Forelimb muscle (tissue), 1 donor: ENCODE data around the gene ACO1. TPM values are rescaled to one million over a fixed set of nuclear protein-coding genes. Genes with fewer than 3 reads are reported as not detected.

Source experiments
- DNase-seq: peaks from one replicate; pipeline ENCODE4 v3.0.0-alpha.2; 2013; ENCODE audit warnings: low read depth
- polyA plus RNA-seq: library from polyadenylated mRNA; unstranded; fragments of 120-200 nt; gene quantifications from one replicate; pipeline ENCODE4 v1.2.1, GENCODE V29; 2013; ENCODE audit not compliant: insufficient read length

ACO1 gene
- polyA plus RNA-seq, 1 donor: 22.9 TPM

GRCh38 chr9:32382565-32383320 is 1.7 kb upstream of the ACO1 start:
- DNase-seq: no peak

GRCh38 chr9:32384002-32384363 is 460 bp upstream of the ACO1 start:
- DNase-seq: no peak

- no peak for DNase-seq
These were observed 875 bp downstream of the ACO1 start for GRCh38 chr9:32385152-32385884.

- no peak for DNase-seq
These were observed 1.4 kb downstream of the ACO1 start for GRCh38 chr9:32385885-32386283.

GRCh38 chr9:32387256-32387655 is 2.8 kb downstream of the ACO1 start:
- DNase-seq: no peak

- no peak for DNase-seq
These were observed 4.9 kb downstream of the ACO1 start for GRCh38 chr9:32389365-32389764.

GRCh38 chr9:32393911-32394310 is 9.5 kb downstream of the ACO1 start:
- DNase-seq: no peak

- no peak for DNase-seq
These were observed 10.1 kb downstream of the ACO1 start for GRCh38 chr9:32394381-32395049.

GRCh38 chr9:32395510-32396216 is 11.2 kb downstream of the ACO1 start:
- DNase-seq: no peak

GRCh38 chr9:32398207-32398606 is 13.8 kb downstream of the ACO1 start:
- no peak for DNase-seq

- no peak for DNase-seq
These were observed 14.8 kb downstream of the ACO1 start for GRCh38 chr9:32399110-32399815.

GRCh38 chr9:32401488-32401887 is 17.0 kb downstream of the ACO1 start:
- no peak for DNase-seq

- DNase-seq: no peak
These were observed 19.3 kb downstream of the ACO1 start for GRCh38 chr9:32403567-32404260.

- DNase-seq: no peak
These were observed 20.0 kb downstream of the ACO1 start for GRCh38 chr9:32404402-32404801.

GRCh38 chr9:32404856-32405255 is 20.4 kb downstream of the ACO1 start:
- no peak for DNase-seq

- DNase-seq: no peak
These were observed 21.1 kb downstream of the ACO1 start for GRCh38 chr9:32405506-32405905.

- no peak for DNase-seq
These were observed 21.6 kb downstream of the ACO1 start for GRCh38 chr9:32406046-32406445.

- DNase-seq: no peak
These were observed 27.3 kb downstream of the ACO1 start for GRCh38 chr9:32411753-32412152.

GRCh38 chr9:32412440-32412839 is 28.0 kb downstream of the ACO1 start:
- DNase-seq: no peak

GRCh38 chr9:32413424-32413823 is 29.0 kb downstream of the ACO1 start:
- DNase-seq: no peak

- DNase-seq: no peak
These were observed 30.4 kb downstream of the ACO1 start for GRCh38 chr9:32414856-32415255.
